ENCODE results near the gene OTULINL. TPM values are rescaled to one million over a fixed set of nuclear protein-coding genes. Genes with fewer than 3 reads are reported as not detected.

OTULINL gene
- total and polyA plus RNA-seq, 2 of the 8 experiments (the other 6 are each of a cell fraction or from before 2014, with no cell fraction given) = 3.1 to 8.3 TPM

- ChIA-PET CTCF (ENCODE audit: partially characterized antibody) (interaction anchor here (0.9 to 4.0 kb wide), 11 partner anchors 8 to 664 kb away, joined by 3 to 28 read pairs (median 4); no protein-coding TSS in a partner anchor), POLR2A (ENCODE audit: partially characterized antibody) (no interaction called here)
- H2AK5ac ChIP-seq (ENCODE audit: low read depth, low read length) = no peak overlapping the region
- no peak for FAIRE-seq
- H2BK12ac ChIP-seq (ENCODE audit: low read depth, low read length) = no peak overlapping the region
- no peak overlapping the region for H2BK15ac ChIP-seq (ENCODE audit: low read length)
- H3K9ac ChIP-seq (replicated peaks in 1 of 4; ENCODE audit: extremely low read depth in 1 of 4, low read depth in 3 of 4, low read length in 3 of 4) = no peak overlapping the region
- H2AFZ ChIP-seq (ENCODE audit: low read length) = 0 out of 2 replicates have a peak overlapping the region, but pooled peaks have one; percentile 51
- WGBS, 2 experiments (ENCODE audit: extremely low coverage in 1 of 2, insufficient coverage in 1 of 2, insufficient read length in 1 of 2, insufficient replicate concordance in 2 of 2, low coverage in 1 of 2, low lambda C conversion rate in 2 of 2, missing lambda C conversion rate in 1 of 2) = 77% methylated on average over 10 of the region's 10 CpGs; no CpG with 5 or more reads in 1 of the 2 experiments
- H3K23me2 ChIP-seq (ENCODE audit: low read depth, low read length) = no peaks in the 10 kb centered on the region
- no peak overlapping the region for H3K23ac ChIP-seq (ENCODE audit: insufficient read length)
- no peaks in the 10 kb centered on the region for H4K20me1 ChIP-seq (replicated peaks in 1 of 2; ENCODE audit: control insufficient read depth in 1 of 2, insufficient read depth in 2 of 2, low read length in 2 of 2)
- H3K4ac ChIP-seq (replicated peaks; ENCODE audit: insufficient read length, low read depth, low read length) = no peak overlapping the region
- no peaks in the 10 kb centered on the region for H3K9me3 ChIP-seq (ENCODE audit: insufficient read depth in 2 of 2, low read depth in 1 of 2, low read length in 1 of 2)
- no peak overlapping the region for H3K4me3 ChIP-seq (ENCODE audit: extremely low read depth in 1 of 4, insufficient read depth in 2 of 4, low read depth in 3 of 4, low read length in 4 of 4)
- no peak overlapping the region for H2BK120ac ChIP-seq (replicated peaks; ENCODE audit: low read depth, low read length)
- H2BK20ac ChIP-seq (ENCODE audit: low read length) = no peak overlapping the region
- no peaks in the 10 kb centered on the region for H3K36me3 ChIP-seq (ENCODE audit: control insufficient read depth in 2 of 4, insufficient read depth in 4 of 4, low read length in 3 of 4)
- no peak overlapping the region for H4K8ac ChIP-seq (ENCODE audit: extremely low read depth, insufficient read depth, low read length)
- H3K4me1 ChIP-seq (replicated peaks in 1 of 4; ENCODE audit: control insufficient read depth in 3 of 4, insufficient read depth in 4 of 4, low read length in 3 of 4) = peaks cover 0 to 3% (median 0%) of the 10 kb centered on the region in 4 experiments; a peak in 2 of 7 replicates
- H4K5ac ChIP-seq (ENCODE audit: insufficient read length, low read depth, low read length) = no peak overlapping the region
- H2BK5ac ChIP-seq (ENCODE audit: low read depth, low read length) = no peak overlapping the region
- H3K14ac ChIP-seq (ENCODE audit: insufficient read length) = no peak overlapping the region
- H3K79me1 ChIP-seq (ENCODE audit: low read depth, low read length) = no peaks in the 10 kb centered on the region
- H3K27me3 ChIP-seq (replicated peaks in 1 of 4; ENCODE audit: control insufficient read depth in 3 of 4, extremely low read depth in 1 of 4, insufficient read depth in 3 of 4, low read length in 3 of 4) = no peaks in the 10 kb centered on the region
- no peak overlapping the region for H3K56ac ChIP-seq (replicated peaks; ENCODE audit: insufficient read length, low read depth, low read length)
- H3K4me2 ChIP-seq (ENCODE audit: insufficient read depth in 1 of 2, low read depth in 2 of 2, low read length in 2 of 2) = no peak overlapping the region
- no peak overlapping the region for H4K91ac ChIP-seq (replicated peaks; ENCODE audit: insufficient read length, low read length)
- peak in 1 of 2 experiments; percentile 63 for DNase-seq (ENCODE audit: low read depth in 1 of 2, low spot score in 2 of 2)
- no peak overlapping the region for H3K18ac ChIP-seq (ENCODE audit: extremely low read depth, low read length)
- no peaks in the 10 kb centered on the region for H3K79me2 ChIP-seq (ENCODE audit: control insufficient read depth in 1 of 2, insufficient read depth in 2 of 2, low read length in 2 of 2)
- TF ChIP-seq SIX5 (IDR thresholded peaks at IDR 0.05; ENCODE audit: low read depth, low read length) (no peak), CTCF (IDR thresholded peaks at IDR 0.05; ENCODE audit: control extremely low read depth in 1 of 3, insufficient read depth in 1 of 3, low read depth in 1 of 3, low read length in 3 of 3) (peak; percentile 35 to 57 (median 49)), RAD21 (IDR thresholded peaks at IDR 0.05 in 1 of 2, conservative IDR thresholded peaks at IDR 0.05 in 1 of 2; ENCODE audit: low read depth in 2 of 2, low read length in 2 of 2) (peak; percentile 54 to 57)
- no peak overlapping the region for H3K27ac ChIP-seq (ENCODE audit: low read depth, low read length)
Measured at GRCh38 chr5:14640765-14641164, 59.2 kb downstream of the OTULINL start.

Data from H1 (cell line).